Measurements from ENCODE around the gene FYN.

DNA sequence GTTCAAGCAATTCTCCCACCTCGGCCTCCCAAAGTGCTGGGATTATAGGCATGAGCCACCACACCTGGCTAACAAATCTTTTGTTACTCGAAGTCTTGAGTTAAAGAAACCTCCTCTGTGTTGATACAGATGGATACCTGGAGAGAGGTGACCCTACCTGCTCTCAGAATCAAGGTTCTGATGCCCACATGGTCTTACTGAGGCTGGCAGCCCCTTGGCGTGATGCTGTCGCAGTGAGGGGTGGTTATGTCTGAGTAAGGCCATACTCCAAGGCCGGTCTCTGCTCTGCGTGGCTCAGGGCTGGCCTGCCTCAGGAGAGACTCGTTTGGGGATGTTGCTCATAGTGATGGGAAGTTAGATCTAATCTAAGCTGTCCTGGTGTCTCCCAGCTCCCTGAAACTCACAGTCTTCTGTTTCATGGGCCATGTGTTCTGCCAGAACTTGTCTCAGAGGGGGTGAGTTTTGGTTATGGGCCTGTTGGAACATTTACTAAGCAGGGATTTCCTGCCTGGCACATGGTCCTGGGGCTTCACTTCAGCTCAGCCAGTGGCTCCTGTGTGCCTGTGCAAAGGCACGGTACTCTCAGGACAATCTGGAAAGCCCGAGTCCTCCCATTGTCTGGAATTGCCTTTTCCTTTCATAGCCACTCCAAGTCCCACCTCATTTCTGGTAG is 250.1 kb downstream of the FYN start:
- TF ChIP-seq EZH2phosphoT487 (IDR thresholded peaks at IDR 0.05; ENCODE audit: insufficient read depth, low read depth) (no peak), EZH2 (IDR thresholded peaks at IDR 0.05; ENCODE audit: insufficient read depth, poor library complexity, severe bottlenecking) (no peak)
